K562 (cell line): Measurements from ENCODE around the gene SLAMF9. TPM values are rescaled to one million over a fixed set of nuclear protein-coding genes. Genes with fewer than 3 reads are reported as not detected.

Experiments used
- ATF1 ChIP-seq, 2 experiments: fragments of 450-650 bp in 1 of 2; IDR thresholded peaks; 2 replicates each; pipeline ENCODE4 v1.6.1; 2016; ENCODE audit warnings: missing compliant biosample characterization in 1 of 2, missing genetic modification characterization in 1 of 2
- CBFA2T3 ChIP-seq: fragments of 450-650 bp; IDR thresholded peaks from 2 replicates; pipeline ENCODE4 v1.6.1; 2017
- CREBBP ChIP-seq: IDR thresholded peaks from one replicate; pipeline ENCODE4 v1.6.1; 2012; ENCODE audit warnings: low read depth, mild to moderate bottlenecking, control low read depth, inconsistent platforms, low read length
- EP300 ChIP-seq: IDR thresholded peaks from 2 replicates; pipeline ENCODE4 v1.6.1; 2012; ENCODE audit warnings: low read length, improper control_type of control experiment
- GMEB1 ChIP-seq: fragments of 250-450 bp; sonication (Bioruptor Pico); IDR thresholded peaks from 2 replicates; pipeline ENCODE4 v1.4.0; 2020; ENCODE audit warnings: mild to moderate bottlenecking
- HSF4 ChIP-seq: fragments of 250-450 bp; sonication (Bioruptor Pico); IDR thresholded peaks from 2 replicates; pipeline ENCODE4 v2.1.2; 2022; ENCODE audit warnings: mild to moderate bottlenecking, moderate library complexity, borderline replicate concordance
- PRDM10 ChIP-seq: fragments of 450-650 bp; IDR thresholded peaks from 2 replicates; pipeline ENCODE4 v1.6.1; 2018; ENCODE audit not compliant: partially characterized antibody
- TFE3 ChIP-seq: fragments of 450-650 bp; formaldehyde crosslinking; IDR thresholded peaks from 2 replicates; pipeline ENCODE4 v1.4.0; 2020; ENCODE audit warnings: mild to moderate bottlenecking, mixed read lengths
- ZBTB8A ChIP-seq: fragments of 450-650 bp; IDR thresholded peaks from 2 replicates; pipeline ENCODE4 v1.6.1; 2018; ENCODE audit warnings: mild to moderate bottlenecking, moderate library complexity; ENCODE audit not compliant: partially characterized antibody
- ZFX ChIP-seq: sonication (generic); formaldehyde crosslinking; IDR thresholded peaks from 2 replicates; pipeline ENCODE4 v1.8.0; 2022; ENCODE audit warnings: mild to moderate bottlenecking, missing genetic modification reagents, moderate library complexity
- ZNF184 ChIP-seq: sonication (generic); formaldehyde crosslinking; IDR thresholded peaks from 2 replicates; pipeline ENCODE4 v1.5.0; 2020; ENCODE audit warnings: missing genetic modification reagents
- ZNF311 ChIP-seq: fragments of 250-450 bp; sonication (Bioruptor Pico); IDR thresholded peaks from 2 replicates; pipeline ENCODE4 v1.4.0; 2020; ENCODE audit warnings: mild to moderate bottlenecking, moderate library complexity
- ZNF696 ChIP-seq: fragments of 250-450 bp; sonication (Bioruptor Pico); conservative IDR thresholded peaks from 2 replicates; pipeline ENCODE4 v1.4.0; 2020; ENCODE audit warnings: mild to moderate bottlenecking, moderate library complexity
- polyA plus RNA-seq, 8 experiments: library from polyadenylated mRNA; depleted of rRNA in 4 of 8; stranded (reverse) in 5 of 8; unstranded in 3 of 8; fragments of >200 nt; fragmentation: Nextera tagmentation in 2 of 8; fragmentation: Illumina TruSeq in 1 of 8; extraction: Ambion mirVana in 2 of 8; extraction: Trizol in 1 of 8; gene quantifications; 2 replicates each; pipeline versions ENCODE4 v1.2.1 to v1.2.3, GENCODE V29; 2011 to 2014; ENCODE audit warnings: inconsistent platforms in 1 of 8, missing spikeins in 1 of 8
- total RNA-seq, 7 experiments: library from RNA; depleted of rRNA in 6 of 7; stranded (reverse); fragments of >200 nt in 6 of 7; fragmentation: Illumina TruSeq in 2 of 7; extraction: Trizol in 2 of 7; gene quantifications; 2 replicates each; pipeline versions ENCODE4 v1.2.1 to v1.2.3, GENCODE V29; 2011 to 2021; ENCODE audit warnings: low replicate concordance in 1 of 7
- TF ChIP-seq, protein P1 (sequence below), 2 experiments: fragments of 150-350 bp in 1 of 2; IDR thresholded peaks; 2 replicates each; pipeline ENCODE4 v1.6.1; 2012 to 2016; ENCODE audit warnings: low read depth in 2 of 2, low read length in 2 of 2, mild to moderate bottlenecking in 1 of 2, moderate library complexity in 1 of 2
- TF ChIP-seq, protein P2 (sequence below): fragments of 450-650 bp; formaldehyde crosslinking; IDR thresholded peaks from 2 replicates; pipeline ENCODE4 v1.4.0; 2020; ENCODE audit warnings: mild to moderate bottlenecking, moderate library complexity

SLAMF9 gene
- total and polyA plus RNA-seq, 9 of the 15 experiments (the other 6 are each of a cell fraction or from before 2014, with no cell fraction given), result 0.13 to 0.21 TPM; not detected in 7

GRCh38 chr1:159921251-159921650, 32.8 kb downstream of the SLAMF9 start (continued):
- TF ChIP-seq PRDM10 (peak; percentile 31), ZBTB8A (no peak), EP300 (peak; percentile 53; the same call in 1 of the 2 replicates), CREBBP (no peak), HSF4 (no peak), ZNF184 (CRISPR knock-in tag) (no peak), CBFA2T3 (peak; percentile 68), ATF1 (CRISPR knock-in tag; IDR thresholded peaks at IDR 0.05) (no peak), ATF1 (tag; IDR thresholded peaks at IDR 0.05) (no peak), GMEB1 (no peak), TFE3 (CRISPR knock-in tag) (no peak), ZNF311 (no peak), ZFX (CRISPR knock-in tag) (no peak), ZNF696 (CRISPR knock-in tag) (no peak)
- TF ChIP-seq, protein P1, sequence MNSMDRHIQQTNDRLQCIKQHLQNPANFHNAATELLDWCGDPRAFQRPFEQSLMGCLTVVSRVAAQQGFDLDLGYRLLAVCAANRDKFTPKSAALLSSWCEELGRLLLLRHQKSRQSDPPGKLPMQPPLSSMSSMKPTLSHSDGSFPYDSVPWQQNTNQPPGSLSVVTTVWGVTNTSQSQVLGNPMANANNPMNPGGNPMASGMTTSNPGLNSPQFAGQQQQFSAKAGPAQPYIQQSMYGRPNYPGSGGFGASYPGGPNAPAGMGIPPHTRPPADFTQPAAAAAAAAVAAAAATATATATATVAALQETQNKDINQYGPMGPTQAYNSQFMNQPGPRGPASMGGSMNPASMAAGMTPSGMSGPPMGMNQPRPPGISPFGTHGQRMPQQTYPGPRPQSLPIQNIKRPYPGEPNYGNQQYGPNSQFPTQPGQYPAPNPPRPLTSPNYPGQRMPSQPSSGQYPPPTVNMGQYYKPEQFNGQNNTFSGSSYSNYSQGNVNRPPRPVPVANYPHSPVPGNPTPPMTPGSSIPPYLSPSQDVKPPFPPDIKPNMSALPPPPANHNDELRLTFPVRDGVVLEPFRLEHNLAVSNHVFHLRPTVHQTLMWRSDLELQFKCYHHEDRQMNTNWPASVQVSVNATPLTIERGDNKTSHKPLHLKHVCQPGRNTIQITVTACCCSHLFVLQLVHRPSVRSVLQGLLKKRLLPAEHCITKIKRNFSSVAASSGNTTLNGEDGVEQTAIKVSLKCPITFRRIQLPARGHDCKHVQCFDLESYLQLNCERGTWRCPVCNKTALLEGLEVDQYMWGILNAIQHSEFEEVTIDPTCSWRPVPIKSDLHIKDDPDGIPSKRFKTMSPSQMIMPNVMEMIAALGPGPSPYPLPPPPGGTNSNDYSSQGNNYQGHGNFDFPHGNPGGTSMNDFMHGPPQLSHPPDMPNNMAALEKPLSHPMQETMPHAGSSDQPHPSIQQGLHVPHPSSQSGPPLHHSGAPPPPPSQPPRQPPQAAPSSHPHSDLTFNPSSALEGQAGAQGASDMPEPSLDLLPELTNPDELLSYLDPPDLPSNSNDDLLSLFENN (IDR thresholded peaks at IDR 0.05; ENCODE audit: low read depth in 2 of 2, low read length in 2 of 2), result no peak
- TF ChIP-seq, protein P2, sequence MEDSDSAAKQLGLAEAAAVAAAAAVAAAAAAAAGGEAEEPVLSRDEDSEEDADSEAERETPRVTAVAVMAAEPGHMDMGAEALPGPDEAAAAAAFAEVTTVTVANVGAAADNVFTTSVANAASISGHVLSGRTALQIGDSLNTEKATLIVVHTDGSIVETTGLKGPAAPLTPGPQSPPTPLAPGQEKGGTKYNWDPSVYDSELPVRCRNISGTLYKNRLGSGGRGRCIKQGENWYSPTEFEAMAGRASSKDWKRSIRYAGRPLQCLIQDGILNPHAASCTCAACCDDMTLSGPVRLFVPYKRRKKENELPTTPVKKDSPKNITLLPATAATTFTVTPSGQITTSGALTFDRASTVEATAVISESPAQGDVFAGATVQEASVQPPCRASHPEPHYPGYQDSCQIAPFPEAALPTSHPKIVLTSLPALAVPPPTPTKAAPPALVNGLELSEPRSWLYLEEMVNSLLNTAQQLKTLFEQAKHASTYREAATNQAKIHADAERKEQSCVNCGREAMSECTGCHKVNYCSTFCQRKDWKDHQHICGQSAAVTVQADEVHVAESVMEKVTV (CRISPR knock-in tag), result no peak
